M059J (cell line): ENCODE data around the gene EEF1G. TPM values are rescaled to one million over a fixed set of nuclear protein-coding genes. Genes with fewer than 3 reads are reported as not detected.
"Not testable (repeated sequence)": the region's sequence is repeated elsewhere in the genome, so short reads cannot be mapped to it uniquely, and the experiment has no call there.

ENCODE experiments used
- DNase-seq: peaks from one replicate; pipeline ENCODE4 v3.0.0-alpha.2; 2012; ENCODE audit warnings: low read depth
- total RNA-seq: library from RNA; depleted of rRNA; stranded (reverse); fragments of >200 nt; shearing (Covaris generic); gene quantifications from 2 replicates; pipeline ENCODE4 v1.2.3, GENCODE V29; 2014

The EEF1G gene
- total RNA-seq, 1 experiment from 2014 or later, result 974 TPM

DNA sequence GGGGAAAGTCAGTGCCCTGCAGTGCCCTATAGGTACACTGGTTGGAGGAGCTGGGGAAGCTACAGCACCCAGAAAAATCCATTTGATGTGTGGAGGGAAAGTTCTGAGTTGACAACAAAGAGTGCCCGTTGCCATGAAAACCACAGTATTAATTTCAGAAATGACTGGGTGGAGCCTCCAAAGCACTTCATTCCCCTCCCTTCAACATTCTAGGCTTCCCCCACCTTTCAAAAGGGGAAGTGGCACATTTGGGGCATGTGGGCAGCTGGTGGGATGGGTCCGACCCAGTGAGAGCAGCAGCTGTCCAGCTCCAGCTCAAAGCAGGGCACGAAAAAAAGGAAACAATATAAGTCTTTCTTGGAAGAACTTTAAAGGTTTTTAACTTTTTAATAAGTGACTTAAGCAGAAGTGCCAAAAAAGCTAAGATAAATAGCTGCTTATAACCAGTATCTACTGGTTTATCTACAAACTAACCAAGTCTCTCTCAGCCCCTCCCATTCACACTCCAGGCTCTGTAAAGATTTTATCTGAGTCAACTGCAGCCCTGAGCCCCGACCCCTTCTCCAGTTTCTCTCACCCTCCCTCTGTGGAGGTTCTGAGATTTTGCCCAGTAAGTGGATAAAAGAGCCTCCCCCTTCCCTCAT lies 18.1 kb downstream of the EEF1G start:
- peak; percentile 65 for DNase-seq

DNA sequence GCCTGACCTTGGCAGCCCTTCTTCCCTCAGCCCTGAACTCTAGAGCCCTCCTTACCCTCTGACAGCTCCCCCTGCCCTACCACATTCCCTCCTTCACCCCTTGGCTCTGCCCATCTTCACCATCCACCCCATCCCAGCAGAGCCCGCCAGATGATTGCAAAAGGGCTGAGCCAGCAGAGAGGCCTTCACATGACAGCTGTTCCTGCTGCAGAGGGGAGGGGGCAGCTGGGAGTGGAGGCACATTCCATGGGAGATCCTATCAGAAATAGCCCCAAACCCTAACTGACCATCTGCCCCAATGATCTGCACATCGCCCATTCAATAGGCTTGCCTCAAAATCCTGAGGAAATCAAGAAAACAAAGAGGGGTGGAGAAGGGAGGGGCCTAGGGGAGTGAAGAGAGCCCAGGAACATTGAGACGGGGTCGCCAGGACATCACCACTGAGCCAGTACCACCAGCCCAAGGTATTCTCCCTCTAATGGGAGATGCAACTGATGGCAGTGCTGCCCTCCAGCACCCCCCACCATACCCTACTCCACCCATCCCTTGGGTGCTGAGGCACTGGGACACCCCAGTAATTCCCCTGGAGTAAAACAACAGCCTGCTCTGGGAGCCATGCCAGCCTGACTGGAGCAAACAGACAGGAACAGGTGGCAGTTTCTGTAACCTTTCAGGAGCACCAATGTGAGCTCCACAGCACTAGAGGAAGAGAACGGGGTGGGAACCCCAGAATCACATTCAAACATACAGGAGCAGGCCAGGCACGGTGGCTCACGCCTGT lies 19.1 kb downstream of the EEF1G start:
- peak; percentile 33 for DNase-seq

GRCh38 chr11:62553839-62554361 lies 19.8 kb downstream of the EEF1G start:
- peak; percentile 95 for DNase-seq

- DNase-seq, result peak; percentile 98
Measured at GRCh38 chr11:62553080-62553838, 20.4 kb downstream of the EEF1G start.

- DNase-seq, result peak; percentile 58
Measured at GRCh38 chr11:62552485-62553079, 21.1 kb downstream of the EEF1G start.

DNA sequence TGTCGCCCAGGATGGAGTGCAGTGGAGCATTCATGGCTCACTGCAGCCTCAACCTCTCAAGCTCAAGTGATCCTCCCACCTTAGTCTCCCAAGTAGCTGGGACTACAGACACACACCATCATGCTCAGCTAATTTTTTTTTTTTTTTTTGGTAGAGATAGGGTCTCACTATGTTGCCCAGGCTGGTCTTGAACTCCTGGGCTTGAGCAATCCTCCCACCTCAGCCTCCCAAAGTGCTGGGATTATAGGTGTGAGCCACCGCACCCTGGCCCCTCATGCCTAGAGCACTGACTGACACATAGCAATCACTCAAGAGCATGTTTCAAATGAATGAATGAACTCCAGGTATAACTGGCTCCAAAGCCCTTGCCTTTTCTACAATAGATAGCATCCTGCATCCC lies 23.2 kb downstream of the EEF1G start:
- DNase-seq, result not testable (repeated sequence)

DNA sequence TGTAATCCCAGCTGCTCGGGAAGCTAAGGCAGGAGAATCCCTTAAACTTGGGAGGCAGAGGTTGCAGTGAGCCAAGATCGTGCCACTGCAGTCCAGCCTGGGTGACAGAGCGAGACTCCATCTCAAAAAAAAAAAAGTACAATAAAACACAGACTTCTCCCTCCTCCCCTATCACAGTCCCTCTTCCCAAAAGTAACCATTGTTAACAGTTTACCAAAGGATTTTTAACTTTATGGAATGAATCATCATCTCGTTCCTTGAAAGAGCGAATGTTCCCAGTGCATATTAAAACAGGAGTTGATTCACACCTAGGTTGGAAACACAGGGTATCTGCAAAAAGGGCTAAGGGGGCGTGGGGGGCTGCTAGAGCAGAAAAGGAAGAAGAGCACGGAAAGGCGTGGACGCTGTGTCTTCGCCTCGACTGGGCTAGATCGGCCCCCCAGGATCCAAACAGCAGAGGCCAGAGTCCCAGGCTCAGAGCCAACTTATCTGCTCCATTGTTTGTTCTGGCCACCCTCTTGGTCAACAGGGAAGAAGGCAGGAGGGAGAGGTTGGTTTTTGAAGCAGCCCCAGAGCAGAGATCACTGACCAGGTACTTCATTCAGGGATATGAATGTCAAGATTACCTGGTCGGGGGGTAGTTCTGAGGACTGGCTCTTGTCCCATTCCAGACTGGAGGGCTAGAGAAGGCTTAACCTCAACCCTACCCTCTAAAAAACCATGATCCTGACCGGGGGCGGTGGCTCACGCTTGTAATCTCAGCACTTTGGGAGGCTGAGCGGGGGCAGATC lies 25.0 kb downstream of the EEF1G start:
- DNase-seq, result peak; percentile 59

DNA sequence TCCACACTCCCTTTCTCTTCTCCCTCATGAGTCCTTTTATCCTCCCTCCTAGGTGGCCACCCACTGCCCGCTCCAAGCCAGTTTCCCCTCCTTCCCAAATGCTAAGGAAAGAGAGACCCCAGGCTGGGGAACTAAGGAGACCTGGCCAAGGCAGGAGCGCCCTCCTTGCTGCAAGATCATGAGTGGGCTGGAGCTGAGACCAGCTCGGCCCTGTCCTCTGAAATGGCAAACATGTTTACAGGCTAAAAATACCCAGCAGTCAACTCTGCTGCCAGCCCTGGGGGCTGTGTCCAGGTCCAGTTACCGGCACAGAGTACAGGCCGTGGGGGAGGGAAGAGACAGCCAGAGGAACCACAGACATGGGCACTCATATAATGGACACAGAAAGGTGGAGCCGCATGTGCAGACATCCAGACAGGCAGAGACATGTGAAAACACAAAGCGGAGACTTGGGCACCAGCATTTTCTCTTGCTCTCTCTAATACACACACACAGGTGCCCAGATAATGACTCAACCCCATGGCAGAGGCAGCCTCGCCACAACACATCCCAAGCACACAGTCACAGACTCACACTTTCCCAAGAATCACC lies 25.9 kb downstream of the EEF1G start:
- peak; percentile 69 for DNase-seq

GRCh38 chr11:62546929-62547625 lies 26.6 kb downstream of the EEF1G start:
- peak; percentile 68 for DNase-seq

DNA sequence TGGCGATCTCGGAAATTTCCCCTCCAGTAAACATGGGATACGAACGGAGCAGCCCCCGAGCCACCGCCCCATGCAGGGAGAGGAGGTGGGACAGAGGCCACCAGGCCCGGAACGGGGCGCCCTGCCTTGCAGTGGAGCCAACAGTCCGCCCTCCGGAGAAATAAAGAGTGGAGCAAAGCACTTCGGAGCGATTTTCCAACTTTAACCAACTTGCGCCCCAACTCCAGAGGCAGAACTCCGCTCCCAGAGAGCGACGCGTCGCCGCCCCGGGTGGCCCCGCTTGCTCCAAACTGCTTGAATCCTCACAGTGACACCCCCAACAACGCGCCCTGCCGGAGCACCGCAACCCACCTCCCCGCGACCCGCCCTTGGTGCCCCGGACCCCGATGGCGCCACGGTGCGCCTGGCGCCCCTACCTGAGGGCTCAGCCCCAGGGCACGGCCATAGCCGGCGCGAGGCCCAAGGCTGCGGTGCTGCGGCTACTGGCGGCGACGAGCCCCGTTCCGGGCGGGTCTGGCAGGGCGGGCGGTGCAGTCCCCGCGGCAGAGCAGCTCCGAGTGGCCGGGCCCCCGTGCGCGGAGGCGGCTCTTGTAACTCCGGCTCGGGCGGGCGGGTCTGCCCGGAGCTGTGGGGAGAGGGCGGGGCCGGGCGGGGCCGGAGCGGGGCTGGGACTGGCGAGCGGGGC lies 27.3 kb downstream of the EEF1G start, which contains the start of gene AHNAK:
Gene AHNAK (minus strand): TSS at position 563 of the 685 bp plus-strand sequence. CDS start 10,708 bp downstream, outside the sequence.
- peak; percentile 73 for DNase-seq

GRCh38 chr11:62545437-62546243 lies 28.1 kb downstream of the EEF1G start:
- peak; percentile 95 for DNase-seq

DNA sequence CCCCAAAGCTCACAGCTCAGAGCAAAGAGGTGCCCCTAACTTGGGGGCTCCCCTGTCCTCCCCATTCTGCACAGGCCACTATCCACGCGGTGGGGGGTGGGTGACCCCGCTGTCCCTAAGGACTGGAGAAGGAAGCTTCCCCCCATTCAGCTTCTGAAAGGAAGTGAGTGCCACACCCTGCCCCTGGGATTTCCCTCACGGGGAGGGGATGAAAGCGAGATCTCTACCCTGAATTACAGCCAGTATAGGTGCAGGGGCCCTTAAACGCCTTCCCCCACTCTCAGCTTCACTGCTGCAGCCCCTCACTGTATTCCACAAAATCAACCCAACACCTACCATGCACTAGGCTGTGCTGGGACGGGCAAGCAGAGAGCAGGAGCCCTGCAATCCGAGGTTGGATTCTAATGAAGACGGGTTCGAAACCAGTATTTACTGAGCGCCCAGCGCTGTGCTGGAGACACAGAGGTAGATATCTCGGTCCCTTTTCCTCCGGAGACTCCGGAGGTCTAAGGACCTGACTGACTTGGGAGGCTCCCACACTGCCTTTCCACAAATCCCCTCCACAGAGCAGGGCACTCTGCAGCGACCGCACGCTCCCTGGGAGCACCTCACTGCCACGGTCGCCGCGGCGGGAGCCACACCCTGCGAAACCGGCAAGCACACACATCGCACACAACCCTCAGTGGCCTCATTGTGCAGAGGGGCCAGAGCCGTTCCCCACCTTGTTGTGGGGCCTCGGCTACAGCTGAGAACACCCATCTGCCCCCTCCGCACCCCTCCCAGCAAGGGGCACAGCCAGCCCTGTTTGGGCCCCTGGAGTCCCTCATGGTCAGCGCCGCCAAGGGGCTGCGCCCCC lies 28.9 kb downstream of the EEF1G start:
- DNase-seq, result peak; percentile 43

- DNase-seq, result no peak
Measured at GRCh38 chr11:62543680-62544444, 29.8 kb downstream of the EEF1G start.

- peak; percentile 73 for DNase-seq
Measured at GRCh38 chr11:62542750-62543567, 30.7 kb downstream of the EEF1G start.

GRCh38 chr11:62542111-62542745 lies 31.5 kb downstream of the EEF1G start:
- DNase-seq, result no peak
